Trophoblast cell (in vitro differentiated cells and primary cell): ENCODE measurements around the gene ZFTA.
A peak's percentile ranks its signal among the peaks of the same experiment; 100 is the strongest.

Experiments used
- DNase-seq, 2 donors: peaks; one replicate each; pipeline ENCODE4 v3.0.0-alpha.2; 2016
- H2AFZ ChIP-seq: 2 replicates; pipeline ENCODE4 v1.6.1; 2013; ENCODE audit warnings: low read length, moderate library complexity, mild to moderate bottlenecking; ENCODE audit not compliant: insufficient read depth, poor library complexity
- H2AK5ac ChIP-seq: 2 replicates; pipeline ENCODE4 v1.6.1; 2013; ENCODE audit warnings: mild to moderate bottlenecking, low read length
- H2BK120ac ChIP-seq: 2 replicates; pipeline ENCODE4 v1.6.1; 2013; ENCODE audit warnings: low read length, mild to moderate bottlenecking, moderate library complexity; ENCODE audit not compliant: insufficient read depth, poor library complexity
- H2BK12ac ChIP-seq: 2 replicates; pipeline ENCODE4 v1.6.1; 2013; ENCODE audit warnings: mild to moderate bottlenecking, low read length, moderate library complexity
- H2BK5ac ChIP-seq: 2 replicates; pipeline ENCODE4 v1.6.1; 2013; ENCODE audit warnings: low read length, low read depth, moderate library complexity, mild to moderate bottlenecking; ENCODE audit not compliant: poor library complexity
- H3K14ac ChIP-seq: 2 replicates; pipeline ENCODE4 v1.6.1; 2013; ENCODE audit warnings: mild to moderate bottlenecking, low read length
- H3K18ac ChIP-seq: 2 replicates; pipeline ENCODE4 v1.6.1; 2013; ENCODE audit warnings: mild to moderate bottlenecking, low read length
- H3K23ac ChIP-seq: 2 replicates; pipeline ENCODE4 v1.6.1; 2013; ENCODE audit warnings: low read length
- H3K27ac ChIP-seq: 2 replicates; pipeline ENCODE4 v1.5.1; 2013; ENCODE audit warnings: low read depth, mild to moderate bottlenecking, inconsistent platforms, low read length, moderate library complexity
- H3K27me3 ChIP-seq: 2 replicates; pipeline ENCODE4 v1.6.1; 2013; ENCODE audit warnings: inconsistent platforms, mild to moderate bottlenecking, low read length, moderate library complexity; ENCODE audit not compliant: insufficient read depth
- H3K36me3 ChIP-seq, 2 experiments: 1 replicate in 1 of 2; 2 replicates in 1 of 2; pipeline ENCODE4 v1.6.1; 2013; ENCODE audit warnings: low read length in 2 of 2, mild to moderate bottlenecking in 2 of 2, moderate library complexity in 1 of 2; ENCODE audit not compliant: insufficient read depth in 2 of 2, control insufficient read depth in 1 of 2
- H3K4ac ChIP-seq: 2 replicates; pipeline ENCODE4 v1.6.1; 2013; ENCODE audit warnings: low read depth, mild to moderate bottlenecking, low read length, moderate library complexity
- H3K4me1 ChIP-seq, 2 experiments: 1 replicate in 1 of 2; 2 replicates in 1 of 2; pipeline ENCODE4 v1.6.1; 2013; ENCODE audit warnings: low read length in 2 of 2, mild to moderate bottlenecking in 2 of 2, moderate library complexity in 1 of 2; ENCODE audit not compliant: insufficient read depth in 2 of 2, control insufficient read depth in 1 of 2
- H3K4me2 ChIP-seq: 2 replicates; pipeline ENCODE4 v1.6.1; 2013; ENCODE audit warnings: inconsistent platforms, mild to moderate bottlenecking, low read length, moderate library complexity
- H3K4me3 ChIP-seq: 2 replicates; pipeline ENCODE4 v1.5.1; 2013; ENCODE audit warnings: mild to moderate bottlenecking, low read depth, low read length, inconsistent platforms
- H3K79me1 ChIP-seq: one replicate; pipeline ENCODE4 v1.6.1; 2013; ENCODE audit warnings: low read length
- H3K79me2 ChIP-seq: 2 replicates; pipeline ENCODE4 v1.6.1; 2013; ENCODE audit warnings: low read length, mild to moderate bottlenecking; ENCODE audit not compliant: control insufficient read depth, insufficient read depth, poor library complexity
- H3K9ac ChIP-seq: 2 replicates; pipeline ENCODE4 v1.6.1; 2013; ENCODE audit warnings: mild to moderate bottlenecking, low read length
- H3K9me3 ChIP-seq: 2 replicates; pipeline ENCODE4 v1.6.1; 2013; ENCODE audit warnings: low read depth, mild to moderate bottlenecking, control low read depth, inconsistent platforms, low read length; ENCODE audit not compliant: insufficient read depth
- H4K12ac ChIP-seq: 2 replicates; pipeline ENCODE4 v1.6.1; 2013; ENCODE audit warnings: low read depth, mild to moderate bottlenecking, low read length, moderate library complexity
- H4K8ac ChIP-seq: 2 replicates; pipeline ENCODE4 v1.6.1; 2013; ENCODE audit warnings: low read depth, mild to moderate bottlenecking, low read length, moderate library complexity
- H4K91ac ChIP-seq: one replicate; pipeline ENCODE4 v1.6.1; 2013; ENCODE audit warnings: low read depth, mild to moderate bottlenecking, low read length, moderate library complexity
- WGBS: extraction: QIAGEN DNeasy Blood & Tissue Kit; methylation state at CpG from one replicate; pipeline ENCODE4 v1.1.7; 2013; ENCODE audit warnings: missing lambda C conversion rate; ENCODE audit not compliant: insufficient read length, insufficient coverage; ENCODE audit errors: extremely low coverage; 5-methylcytosine and 5-hydroxymethylcytosine counted together

The ZFTA gene

GRCh38 chr11:63785823-63786222 is 17.2 kb upstream of the ZFTA start:
- peaks cover 6% of the 10 kb centered on the region for H3K79me1 ChIP-seq
- no peak overlapping the region for H4K8ac ChIP-seq
- no peak overlapping the region for H4K12ac ChIP-seq
- no peak for DNase-seq
- H3K18ac ChIP-seq = no peak overlapping the region
- H3K79me2 ChIP-seq = no peaks in the 10 kb centered on the region
- no CpG with 5 or more reads among the region's 1 CpG for WGBS
- no peak overlapping the region for H3K4me2 ChIP-seq
- no peak overlapping the region for H2BK5ac ChIP-seq
- no peak overlapping the region for H3K27ac ChIP-seq
- no peak overlapping the region for H3K4ac ChIP-seq
- no peak overlapping the region for H3K9ac ChIP-seq
- no peak overlapping the region for H2AK5ac ChIP-seq
- H2BK120ac ChIP-seq = no peak overlapping the region
- no peaks in the 10 kb centered on the region for H3K27me3 ChIP-seq
- H3K36me3 ChIP-seq = no peaks in the 10 kb centered on the region
- no peak overlapping the region for H2BK12ac ChIP-seq
- no peak overlapping the region for H2AFZ ChIP-seq
- peaks cover 0 to 2% of the 10 kb centered on the region in 2 experiments for H3K4me1 ChIP-seq
- H3K14ac ChIP-seq = no peak overlapping the region
- peaks cover 4% of the 10 kb centered on the region for H3K9me3 ChIP-seq
- H3K4me3 ChIP-seq = no peak overlapping the region
- H3K23ac ChIP-seq = no peak overlapping the region
- H4K91ac ChIP-seq = peak overlapping the region; percentile 68

DNA sequence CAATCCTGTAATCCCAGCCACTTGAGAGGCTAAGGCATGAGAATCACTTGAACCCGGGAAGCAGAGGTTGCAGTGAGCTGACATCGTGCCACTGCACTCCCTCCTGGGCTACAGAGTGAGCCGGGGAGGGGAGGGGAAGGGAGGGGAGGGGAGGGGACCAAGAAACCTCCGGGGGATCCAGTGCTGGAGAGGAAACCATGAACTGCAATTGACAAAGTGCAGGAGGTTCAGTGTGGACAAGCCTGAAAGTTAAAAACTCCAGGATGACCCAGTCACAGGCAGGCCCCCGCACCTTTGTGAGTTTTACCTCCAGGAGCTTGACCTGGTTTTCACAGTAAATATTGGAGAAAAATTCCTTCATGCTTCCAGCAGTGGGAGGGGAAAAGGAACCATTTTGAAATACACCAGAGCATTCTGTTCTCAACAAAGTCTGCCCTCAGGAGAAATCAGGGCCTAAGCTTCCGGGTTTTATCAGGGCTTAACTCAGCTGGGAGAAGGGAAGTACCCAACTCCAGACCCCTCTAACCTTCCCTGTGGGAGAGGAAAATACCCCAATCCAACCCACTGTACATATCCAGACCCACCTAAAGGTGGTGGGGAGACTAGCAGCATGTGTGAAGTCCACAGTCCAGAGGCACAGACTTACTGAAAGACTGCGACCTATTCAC is 15.5 kb upstream of the ZFTA start:
- Histone ChIP-seq H4K91ac (peak overlapping the region; percentile 67), H3K23ac (no peak overlapping the region), H2AK5ac (no peak overlapping the region), H3K79me2 (no peaks in the 10 kb centered on the region), H2BK5ac (peak overlapping the region; percentile 44), H3K18ac (no peak overlapping the region), H3K4me2 (peak overlapping the region; percentile 9), H3K79me1 (peaks cover 16% of the 10 kb centered on the region), H3K14ac (peak overlapping the region; percentile 48), H3K27ac (peak overlapping the region; percentile 96), H3K9me3 (no peaks in the 10 kb centered on the region), H2AFZ (peak overlapping the region; percentile 83), H3K9ac (no peak overlapping the region), H3K4ac (no peak overlapping the region), H3K4me3 (no peak overlapping the region), H4K8ac (peak overlapping the region; percentile 69), H3K4me1 (peaks cover 6 to 12% of the 10 kb centered on the region in 2 experiments), H3K27me3 (no peaks in the 10 kb centered on the region), H3K36me3 (no peaks in the 10 kb centered on the region), H2BK120ac (peak overlapping the region; percentile 49), H4K12ac (peak overlapping the region; percentile 2), H2BK12ac (peak overlapping the region; percentile 14)
- no CpG with 5 or more reads among the region's 7 CpGs for WGBS
- no peak for DNase-seq

GRCh38 chr11:63782749-63783148 is 14.2 kb upstream of the ZFTA start:
- Histone ChIP-seq H3K79me1 (peaks cover 23% of the 10 kb centered on the region), H3K4ac (peak overlapping the region; percentile 47), H2AFZ (no peak overlapping the region), H2BK120ac (peak overlapping the region; percentile 25), H3K23ac (no peak overlapping the region), H3K4me1 (peaks cover 6 to 16% of the 10 kb centered on the region in 2 experiments), H2BK5ac (peak overlapping the region; percentile 4), H3K79me2 (no peaks in the 10 kb centered on the region), H3K27me3 (no peaks in the 10 kb centered on the region), H3K36me3 (no peaks in the 10 kb centered on the region), H3K9me3 (no peaks in the 10 kb centered on the region), H3K18ac (no peak overlapping the region), H3K4me3 (no peak overlapping the region), H3K4me2 (no peak overlapping the region), H2AK5ac (no peak overlapping the region), H3K14ac (no peak overlapping the region), H4K12ac (no peak overlapping the region), H3K9ac (no peak overlapping the region), H4K8ac (no peak overlapping the region), H3K27ac (no peak overlapping the region), H2BK12ac (peak overlapping the region; percentile 21), H4K91ac (peak overlapping the region; percentile 18)
- no peak for DNase-seq
- WGBS = no CpG with 5 or more reads among the region's 6 CpGs

GRCh38 chr11:63779039-63779438 is 10.5 kb upstream of the ZFTA start:
- Histone ChIP-seq H3K4ac (no peak overlapping the region), H3K79me1 (peaks cover 22% of the 10 kb centered on the region), H3K9ac (no peak overlapping the region), H3K18ac (no peak overlapping the region), H3K27ac (peak overlapping the region; percentile 93), H3K4me2 (peak overlapping the region; percentile 55), H3K27me3 (no peaks in the 10 kb centered on the region), H3K4me1 (peaks cover 6 to 14% of the 10 kb centered on the region in 2 experiments), H4K8ac (peak overlapping the region; percentile 57), H3K4me3 (no peak overlapping the region), H3K79me2 (no peaks in the 10 kb centered on the region), H4K91ac (no peak overlapping the region), H4K12ac (no peak overlapping the region), H2AK5ac (no peak overlapping the region), H3K14ac (peak overlapping the region; percentile 83), H2AFZ (no peak overlapping the region), H3K23ac (no peak overlapping the region), H2BK12ac (peak overlapping the region; percentile 87), H2BK5ac (peak overlapping the region; percentile 79), H2BK120ac (peak overlapping the region; percentile 82), H3K9me3 (no peaks in the 10 kb centered on the region), H3K36me3 (no peaks in the 10 kb centered on the region)
- DNase-seq = peak; percentile 28 to 67
- no CpG with 5 or more reads among the region's 2 CpGs for WGBS
